HG02938 (cell line): Measurements from ENCODE around the gene DGCR8.

ENCODE experiments used
- ATAC-seq: cut with Tn5 transposase; IDR thresholded peaks from one replicate; pipeline ENCODE4 v1.9.1; 2021; ENCODE audit warnings: mild to moderate bottlenecking, moderate library complexity; ENCODE audit not compliant: unreplicated experiment

DGCR8 gene

GRCh38 chr22:20107951-20108756, 28.1 kb downstream of the DGCR8 start:
- no peak for ATAC-seq

GRCh38 chr22:20108757-20109230, 28.8 kb downstream of the DGCR8 start:
- ATAC-seq = no peak

DNA sequence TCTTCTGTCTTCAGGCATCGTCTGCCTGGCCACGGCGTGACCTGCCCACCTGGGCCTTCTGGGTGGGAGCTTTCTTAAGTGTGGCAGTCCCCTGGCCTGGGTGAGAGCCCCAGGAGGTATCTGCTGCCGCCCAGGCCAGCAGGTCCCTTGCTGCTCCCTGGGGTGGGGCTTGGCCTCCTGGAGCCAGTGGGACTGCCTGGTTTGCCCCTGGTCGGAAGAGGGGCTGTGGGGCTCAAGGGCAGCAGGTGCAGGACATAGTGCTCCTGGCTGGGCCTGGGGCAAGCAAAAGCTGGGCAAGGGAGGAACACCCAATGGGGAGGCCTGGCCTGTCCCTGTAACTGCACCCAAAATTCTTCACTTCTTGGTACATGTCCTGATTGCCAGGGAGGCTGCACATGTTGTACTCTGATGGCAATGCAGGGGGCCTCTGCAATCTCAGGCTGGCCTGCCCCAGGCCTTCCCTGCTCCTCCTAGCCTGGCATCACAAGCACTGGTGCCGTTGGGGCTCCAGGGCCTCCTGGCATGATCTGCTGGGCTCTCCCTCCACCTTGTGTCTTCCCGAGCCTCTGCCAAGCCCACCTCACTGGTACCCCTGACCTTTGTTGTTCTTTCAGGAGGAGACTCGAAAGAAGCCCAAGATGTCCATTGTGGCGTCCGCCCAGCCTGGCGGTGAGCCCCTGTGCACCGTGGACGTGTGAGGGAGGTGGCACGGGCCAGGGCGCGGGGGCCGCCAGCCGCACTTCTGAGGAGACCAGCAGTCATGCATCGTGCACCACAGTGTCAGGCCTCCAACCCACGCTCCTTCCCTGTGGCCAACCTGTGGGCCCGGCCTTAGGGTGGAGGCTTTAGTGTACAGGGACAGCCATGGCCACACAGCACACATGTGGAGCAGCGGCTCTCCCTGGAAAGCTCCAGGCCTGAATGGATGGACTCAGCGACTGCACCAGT, 29.6 kb downstream of the DGCR8 start:
- no peak for ATAC-seq

GRCh38 chr22:20110359-20110985, 30.4 kb downstream of the DGCR8 start:
- no peak for ATAC-seq

- ATAC-seq = no peak
These were observed 31.1 kb downstream of the DGCR8 start for GRCh38 chr22:20111045-20111688.

GRCh38 chr22:20111689-20112622, 31.9 kb downstream of the DGCR8 start:
- ATAC-seq = no peak

DNA sequence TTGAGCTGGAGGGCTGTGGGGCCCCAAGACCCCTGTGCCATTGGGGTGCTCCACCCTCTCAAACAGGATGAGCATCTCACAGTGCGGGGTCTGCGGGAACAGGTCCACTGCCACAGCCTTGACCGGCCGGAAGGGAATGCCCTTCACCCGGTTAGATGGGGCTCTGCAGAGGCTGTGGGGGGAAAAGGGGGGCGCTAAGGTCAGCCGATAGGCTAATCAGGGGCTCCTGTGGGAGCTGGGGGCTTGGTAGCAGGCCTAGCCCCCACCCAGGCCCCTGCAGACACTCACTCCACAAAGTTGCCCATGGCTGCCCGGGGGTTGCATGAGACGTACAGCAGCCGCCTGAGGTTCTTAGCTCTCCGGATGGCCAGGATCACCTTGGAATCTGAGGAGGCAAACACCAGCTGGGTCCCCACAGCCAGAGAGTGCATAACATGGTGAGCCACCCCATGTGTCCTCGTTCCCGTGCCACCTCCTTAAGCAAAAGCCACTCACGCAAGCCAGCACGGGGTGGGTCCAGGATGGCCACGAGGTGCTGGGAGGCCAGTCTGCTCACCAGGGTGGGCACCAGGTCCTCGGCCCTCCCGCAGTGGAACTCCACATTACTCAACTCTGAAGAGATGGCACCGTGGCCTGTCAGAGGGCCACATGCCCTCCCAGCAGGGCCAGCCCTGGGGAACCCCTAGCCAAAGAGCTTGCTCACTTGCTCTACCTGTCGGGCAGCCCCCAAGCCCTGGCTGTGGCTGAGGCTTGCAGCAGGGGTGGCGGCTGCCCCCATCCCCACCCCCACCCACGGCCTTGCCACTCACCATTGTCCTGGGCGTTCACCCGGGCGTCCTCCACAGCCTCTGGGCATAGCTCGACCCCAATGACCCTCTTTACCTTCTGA, 32.8 kb downstream of the DGCR8 start:
- ATAC-seq = no peak

- no peak for ATAC-seq
These were observed 33.7 kb downstream of the DGCR8 start for GRCh38 chr22:20113551-20114310.

DNA sequence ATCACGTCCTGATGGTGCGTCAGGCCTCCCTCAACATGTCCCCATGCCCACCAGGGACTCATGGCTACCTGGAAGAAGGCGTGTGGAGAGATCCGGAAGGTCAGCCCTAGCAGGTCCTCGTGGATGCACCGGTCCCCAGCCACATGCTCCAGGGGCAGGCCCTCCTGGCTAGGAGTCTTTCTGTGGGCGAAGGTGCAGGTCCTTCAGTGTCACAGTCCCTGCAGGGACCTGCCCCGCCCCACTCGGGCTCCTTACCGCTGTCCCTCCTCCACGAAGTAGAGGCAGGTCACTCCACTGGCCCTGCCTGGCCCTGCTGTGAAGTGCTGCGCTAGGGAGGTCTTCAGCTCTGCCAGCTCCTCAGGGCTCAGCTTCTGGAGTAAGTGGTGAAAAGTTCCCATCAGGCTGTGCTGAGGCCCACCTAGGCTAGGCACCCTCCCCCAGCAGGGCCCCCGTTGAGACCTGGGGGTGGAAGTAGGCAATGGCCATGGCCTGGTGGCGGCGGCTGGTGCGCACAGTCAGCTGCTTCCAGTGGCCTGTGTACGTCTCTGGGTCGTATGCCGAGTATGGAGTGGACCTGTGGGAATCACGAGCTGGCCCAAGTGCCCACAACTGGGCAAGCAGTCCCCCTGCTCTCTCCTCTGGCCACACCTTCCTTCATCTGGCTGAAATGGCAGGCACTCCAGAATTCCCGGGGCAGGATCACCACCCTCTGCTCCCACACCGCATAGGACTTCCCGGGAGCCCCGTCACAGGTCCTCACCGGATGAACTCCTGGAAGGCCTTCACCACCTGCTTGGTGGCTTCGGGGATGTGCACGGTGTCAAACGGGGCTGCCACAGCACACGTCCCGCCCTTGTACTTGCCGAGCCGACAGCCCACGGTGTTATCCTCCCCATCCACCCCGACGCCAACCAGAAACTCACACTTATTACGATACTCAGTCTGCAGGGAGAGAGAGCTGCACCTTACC, 34.8 kb downstream of the DGCR8 start:
- ATAC-seq = no peak

- no peak for ATAC-seq
These were observed 35.8 kb downstream of the DGCR8 start, which contains the start of gene RANBP1 for GRCh38 chr22:20115691-20116375. Gene RANBP1, plus strand, starts transcription at chr22:20116104. Its CDS starts 81 bp downstream, at chr22:20116185.

- no peak for ATAC-seq
These were observed 36.4 kb downstream of the DGCR8 start for GRCh38 chr22:20116376-20116950.

- peak; percentile 70 for ATAC-seq
These were observed 37.1 kb downstream of the DGCR8 start, which contains the start of gene TRMT2A for GRCh38 chr22:20116951-20117632. Gene TRMT2A, minus strand, starts transcription at chr22:20117226. Its CDS starts 320 bp downstream, at chr22:20116906.

DNA sequence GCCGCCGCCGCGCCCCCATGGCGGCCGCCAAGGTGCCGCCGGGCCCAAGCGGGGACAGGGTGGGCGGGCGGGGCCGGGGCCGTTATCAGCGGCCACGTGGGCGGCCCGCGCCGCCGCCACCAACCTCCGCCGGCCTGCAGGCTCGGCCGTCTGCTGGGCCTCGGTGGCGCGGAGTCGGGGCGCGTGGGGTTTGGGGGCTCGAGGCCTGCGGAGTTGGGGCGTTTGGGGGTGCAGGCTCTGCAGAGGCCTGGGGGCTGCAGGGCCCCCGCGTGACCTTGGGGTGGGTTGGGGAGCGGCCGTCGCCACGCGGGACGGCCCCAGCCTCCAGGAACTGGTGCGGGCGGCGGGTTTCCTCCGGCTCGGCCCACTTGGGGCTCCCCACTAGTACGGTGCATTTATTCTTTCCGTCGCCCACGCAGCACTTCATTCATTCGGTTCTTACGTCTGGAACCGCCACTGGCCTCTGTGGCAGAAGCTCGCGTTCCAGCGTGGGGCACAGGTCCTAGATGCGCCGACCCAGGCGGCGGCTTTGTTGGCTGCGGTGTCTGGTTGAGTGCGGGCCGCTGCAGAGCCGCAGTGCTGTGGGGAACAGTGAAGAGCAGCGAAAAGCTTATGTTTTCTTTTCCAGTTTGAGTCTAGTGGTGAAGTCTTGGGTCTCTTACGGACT, 37.7 kb downstream of the DGCR8 start:
- peak; percentile 14 for ATAC-seq

- ATAC-seq = no peak
These were observed 38.4 kb downstream of the DGCR8 start for GRCh38 chr22:20118300-20119020.
